HUES64 (cell line): ENCODE data around the gene E2F2.
A peak's percentile ranks its signal among the peaks of the same experiment; 100 is the strongest.

ENCODE experiments used
- H3K27ac ChIP-seq: 2 replicates; pipeline ENCODE4 v1.7.0; 2013; ENCODE audit warnings: low read depth, low read length, inconsistent platforms
- H3K27me3 ChIP-seq: 2 replicates; pipeline ENCODE4 v1.6.1; 2013; ENCODE audit warnings: mild to moderate bottlenecking, low read length; ENCODE audit not compliant: insufficient read depth
- H3K36me3 ChIP-seq: 2 replicates; pipeline ENCODE4 v1.6.1; 2013; ENCODE audit warnings: mild to moderate bottlenecking, low read length; ENCODE audit not compliant: insufficient read depth
- H3K4me1 ChIP-seq: 2 replicates; pipeline ENCODE4 v1.6.1; 2013; ENCODE audit warnings: mild to moderate bottlenecking, low read length, moderate library complexity; ENCODE audit not compliant: insufficient read depth
- H3K4me3 ChIP-seq: 2 replicates; pipeline ENCODE4 v1.5.1; 2013; ENCODE audit warnings: mild to moderate bottlenecking, low read length, moderate library complexity
- H3K9ac ChIP-seq: 2 replicates; pipeline ENCODE4 v1.6.1; 2013; ENCODE audit warnings: mild to moderate bottlenecking, low read depth, low read length
- H3K9me3 ChIP-seq: 2 replicates; pipeline ENCODE4 v1.6.1; 2013; ENCODE audit warnings: low read depth, low read length; ENCODE audit not compliant: insufficient read depth
- WGBS: fragments of 150-250, 120-280 bp; methylation state at CpG from one replicate; pipeline ENCODE4 v1.1.7; 2013; ENCODE audit warnings: missing lambda C conversion rate; 5-methylcytosine and 5-hydroxymethylcytosine counted together

E2F2 gene

GRCh38 chr1:23555270-23555985 lies 24.4 kb upstream of the E2F2 start:
- peaks cover 9% of the 10 kb centered on the region for H3K27me3 ChIP-seq
- peaks cover 37% of the 10 kb centered on the region for H3K4me1 ChIP-seq
- 3% methylated on average over 15 of the region's 15 CpGs for WGBS
- H3K27ac ChIP-seq, result peak overlapping the region; percentile 89
- H3K9ac ChIP-seq, result peak overlapping the region; percentile 83
- H3K36me3 ChIP-seq, result peaks cover 14% of the 10 kb centered on the region
- H3K4me3 ChIP-seq, result peak overlapping the region; percentile 58
- H3K9me3 ChIP-seq, result no peaks in the 10 kb centered on the region

DNA sequence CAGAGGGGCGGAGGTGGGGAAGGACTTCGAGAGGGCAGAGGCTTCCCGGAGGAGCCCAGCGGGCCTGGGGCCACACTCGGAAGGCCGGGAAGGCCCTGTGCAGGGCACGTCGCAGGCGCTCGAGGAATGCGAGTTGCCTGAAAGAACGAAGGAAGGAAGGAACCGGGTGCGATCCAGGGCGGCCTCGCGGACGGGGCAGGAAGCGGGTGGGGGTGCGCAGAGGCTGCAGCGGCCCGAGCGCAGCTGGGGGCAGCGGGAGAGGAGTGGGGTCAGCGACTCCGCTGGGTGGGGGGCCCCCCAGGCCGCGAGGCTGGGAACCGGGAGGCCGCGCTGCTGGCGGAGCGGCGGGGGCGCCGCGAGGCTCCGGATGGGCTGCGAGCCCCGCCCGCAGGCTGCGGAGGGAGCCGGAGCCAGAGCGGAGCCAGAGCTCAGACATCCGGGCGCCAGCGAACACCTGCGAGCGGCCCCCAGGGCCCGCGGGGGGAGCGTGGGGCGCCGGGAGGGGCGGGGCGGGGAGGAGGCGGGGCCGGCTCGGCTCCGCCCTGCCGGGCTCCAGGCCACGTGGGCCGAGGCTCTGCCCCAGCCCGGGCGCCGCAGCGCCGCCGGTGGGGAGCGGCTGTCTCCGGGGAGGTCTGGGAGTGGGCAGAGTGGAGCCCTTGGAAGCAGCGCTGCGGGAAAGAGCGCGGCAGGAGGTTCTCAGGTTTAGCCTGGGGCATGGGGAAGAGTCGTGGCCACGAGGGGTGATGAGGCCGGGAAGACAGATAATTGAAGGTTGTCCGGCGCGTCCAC lies 23.6 kb upstream of the E2F2 start:
- Histone ChIP-seq H3K4me1 (peaks cover 32% of the 10 kb centered on the region), H3K27me3 (peaks cover 9% of the 10 kb centered on the region), H3K36me3 (peaks cover 14% of the 10 kb centered on the region), H3K9me3 (no peaks in the 10 kb centered on the region), H3K4me3 (peak overlapping the region; percentile 62), H3K27ac (peak overlapping the region; percentile 96), H3K9ac (peak overlapping the region; percentile 89)
- WGBS, result under 1% methylated on average over 81 of the region's 81 CpGs

- Histone ChIP-seq H3K27me3 (peaks cover 9% of the 10 kb centered on the region), H3K36me3 (peaks cover 14% of the 10 kb centered on the region), H3K27ac (peak overlapping the region; percentile 96), H3K9me3 (no peaks in the 10 kb centered on the region), H3K4me1 (peaks cover 32% of the 10 kb centered on the region), H3K4me3 (peak overlapping the region; percentile 62), H3K9ac (peak overlapping the region; percentile 89)
- WGBS, result 11% methylated on average over 12 of the region's 12 CpGs
These were observed 23.1 kb upstream of the E2F2 start for GRCh38 chr1:23554127-23554480.

GRCh38 chr1:23553231-23554126 lies 22.4 kb upstream of the E2F2 start:
- 59% methylated on average over 21 of the region's 21 CpGs for WGBS
- Histone ChIP-seq H3K9me3 (no peaks in the 10 kb centered on the region), H3K27me3 (peaks cover 9% of the 10 kb centered on the region), H3K27ac (peak overlapping the region; percentile 96), H3K4me1 (peaks cover 32% of the 10 kb centered on the region), H3K4me3 (peak overlapping the region; percentile 62), H3K36me3 (peaks cover 14% of the 10 kb centered on the region), H3K9ac (peak overlapping the region; percentile 89)

- Histone ChIP-seq H3K27me3 (peaks cover 9% of the 10 kb centered on the region), H3K9me3 (no peaks in the 10 kb centered on the region), H3K9ac (no peak overlapping the region), H3K4me1 (peaks cover 26% of the 10 kb centered on the region), H3K4me3 (no peak overlapping the region), H3K27ac (no peak overlapping the region), H3K36me3 (no peaks in the 10 kb centered on the region)
- 85% methylated on average over 4 of the region's 4 CpGs for WGBS
These were observed 20.8 kb upstream of the E2F2 start for GRCh38 chr1:23551849-23552248.

- no peak overlapping the region for H3K9ac ChIP-seq
- no peak overlapping the region for H3K4me3 ChIP-seq
- no peaks in the 10 kb centered on the region for H3K9me3 ChIP-seq
- H3K4me1 ChIP-seq, result peaks cover 7% of the 10 kb centered on the region; the same call in 1 of the 2 replicates
- H3K27ac ChIP-seq, result no peak overlapping the region
- peaks cover 7% of the 10 kb centered on the region for H3K27me3 ChIP-seq
- 89% methylated on average over 9 of the region's 9 CpGs for WGBS
- no peaks in the 10 kb centered on the region for H3K36me3 ChIP-seq
These were observed 17.7 kb upstream of the E2F2 start for GRCh38 chr1:23548704-23549143.

GRCh38 chr1:23546897-23547584 lies 16.0 kb upstream of the E2F2 start:
- Histone ChIP-seq H3K27me3 (no peaks in the 10 kb centered on the region), H3K9me3 (no peaks in the 10 kb centered on the region), H3K9ac (no peak overlapping the region), H3K36me3 (no peaks in the 10 kb centered on the region), H3K4me1 (peaks cover 2% of the 10 kb centered on the region; the same call in 1 of the 2 replicates), H3K4me3 (no peak overlapping the region), H3K27ac (no peak overlapping the region)
- 87% methylated on average over 5 of the region's 8 CpGs for WGBS

- Histone ChIP-seq H3K27ac (no peak overlapping the region), H3K36me3 (no peaks in the 10 kb centered on the region), H3K9me3 (no peaks in the 10 kb centered on the region), H3K4me3 (no peak overlapping the region), H3K9ac (no peak overlapping the region), H3K4me1 (no peaks in the 10 kb centered on the region), H3K27me3 (no peaks in the 10 kb centered on the region)
- 91% methylated on average over 9 of the region's 9 CpGs for WGBS
These were observed 14.8 kb upstream of the E2F2 start for GRCh38 chr1:23545851-23546250.

DNA sequence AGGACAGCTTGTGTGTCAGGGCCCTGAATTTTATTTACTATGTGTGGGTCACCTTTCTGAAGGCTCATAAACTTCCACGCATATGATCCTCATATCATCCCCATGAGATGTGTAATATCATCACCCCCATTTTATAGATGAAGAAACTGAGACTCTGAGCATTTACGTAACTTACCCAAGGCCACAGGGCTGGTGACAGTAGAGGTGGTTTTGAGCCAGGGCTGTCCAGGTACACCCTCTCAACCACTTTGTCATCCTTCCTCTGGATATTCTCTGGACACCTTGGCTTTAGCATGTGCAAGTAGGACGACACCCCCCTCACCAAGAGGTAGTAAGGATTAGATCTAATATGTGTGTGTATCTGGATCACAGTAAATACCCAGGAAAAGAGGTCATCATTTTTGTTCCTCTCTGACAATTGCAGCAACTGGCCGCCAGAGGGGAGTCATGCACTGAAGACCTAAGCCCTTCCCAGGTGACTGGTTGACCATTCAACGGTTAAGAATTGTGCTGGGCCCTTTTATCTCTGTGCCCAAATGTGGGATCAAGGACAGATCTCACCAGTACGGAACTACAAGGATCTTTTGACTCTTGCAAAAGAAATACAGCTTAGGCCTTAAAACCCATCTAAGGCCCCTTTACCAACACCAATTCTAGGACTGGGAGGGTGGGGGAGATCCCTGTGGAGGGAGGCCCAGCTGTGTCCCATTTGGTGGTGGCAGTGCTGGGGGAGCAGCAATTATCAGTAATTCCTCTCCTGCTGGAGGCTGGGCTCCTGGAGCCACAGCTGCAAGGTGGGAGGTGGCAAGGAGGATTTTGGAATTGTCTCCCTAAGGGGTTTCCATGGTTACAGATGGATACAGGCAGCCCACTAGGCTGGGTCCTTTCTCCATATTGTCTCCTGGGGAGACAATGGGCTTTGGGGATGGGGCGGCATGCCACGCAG lies 13.7 kb upstream of the E2F2 start:
- H3K27me3 ChIP-seq, result no peaks in the 10 kb centered on the region
- H3K9me3 ChIP-seq, result no peaks in the 10 kb centered on the region
- 49% methylated on average over 6 of the region's 8 CpGs for WGBS
- H3K4me1 ChIP-seq, result no peaks in the 10 kb centered on the region
- H3K27ac ChIP-seq, result no peak overlapping the region
- H3K9ac ChIP-seq, result no peak overlapping the region
- no peak overlapping the region for H3K4me3 ChIP-seq
- no peaks in the 10 kb centered on the region for H3K36me3 ChIP-seq
